ENCODE results near the gene SENP1. TPM values are rescaled to one million over a fixed set of nuclear protein-coding genes. Genes with fewer than 3 reads are reported as not detected.

The SENP1 gene
- total and polyA plus RNA-seq, 7 donors = 3.2 to 10.2 (median 6.3) TPM

- H3K9me3 ChIP-seq = no peaks in the 10 kb centered on the region
- TF ChIP-seq CTCF (IDR thresholded peaks at IDR 0.05) = no peak
- DNase-seq (no peak), ATAC-seq (no peak)
- no peaks in the 10 kb centered on the region for H3K36me3 ChIP-seq (ENCODE audit: insufficient read depth in 1 of 2, low read depth in 1 of 2)
- WGBS, 3 donors = 30 to 39% (median 38%) methylated on average over 29 to 30 of the region's 30 CpGs
- peak overlapping the region; percentile 66 for H3K4me3 ChIP-seq
- intact Hi-C loops (cut with DNase I) = no loop called here
- peaks cover 0 to 60% (median 19%) of the 10 kb centered on the region in 3 donors for H3K27me3 ChIP-seq (ENCODE audit: insufficient read depth in 3 of 3, low read length in 2 of 3)
- H3K4me1 ChIP-seq = peaks cover 40% of the 10 kb centered on the region
- no peak overlapping the region for H3K27ac ChIP-seq
Observed at GRCh38 chr12:48005001-48005749, 100.7 kb downstream of the SENP1 start.

- WGBS, 3 donors = 2 to 3% (median 2%) methylated on average over 54 to 83 of the region's 83 CpGs
- intact Hi-C loops (cut with DNase I) = no loop called here
Observed at GRCh38 chr12:48004053-48004941, 101.6 kb downstream of the SENP1 start, which contains the start of gene COL2A1. Gene COL2A1 (minus strand): TSS chr12:48004476. CDS start chr12:48004321, 155 bp downstream.

GRCh38 chr12:48003226-48004052, 102.4 kb downstream of the SENP1 start:
- intact Hi-C loops (cut with DNase I) = no loop called here
- peaks cover 0 to 57% (median 19%) of the 10 kb centered on the region in 3 donors for H3K27me3 ChIP-seq (ENCODE audit: insufficient read depth in 3 of 3, low read length in 2 of 3)
- H3K4me3 ChIP-seq = peak overlapping the region; percentile 67
- WGBS, 3 donors = 15 to 21% (median 17%) methylated on average over 38 of the region's 38 CpGs
- H3K9me3 ChIP-seq = no peaks in the 10 kb centered on the region
- no peaks in the 10 kb centered on the region for H3K36me3 ChIP-seq (ENCODE audit: insufficient read depth in 1 of 2, low read depth in 1 of 2)
- peaks cover 40% of the 10 kb centered on the region for H3K4me1 ChIP-seq
- DNase-seq = no peak
- TF ChIP-seq CTCF (IDR thresholded peaks at IDR 0.05) = no peak
- no peak overlapping the region for H3K27ac ChIP-seq
- ATAC-seq = peak in 1 of 4 donors; percentile 5

More at GRCh38 chr12:48004053-48004941, 101.6 kb downstream of the SENP1 start, which contains the start of gene COL2A1:
- peaks cover 0 to 60% (median 19%) of the 10 kb centered on the region in 3 donors for H3K27me3 ChIP-seq (ENCODE audit: insufficient read depth in 3 of 3, low read length in 2 of 3)
- no peaks in the 10 kb centered on the region for H3K9me3 ChIP-seq
- peak in 1 of 2 donors; percentile 38 for DNase-seq
- H3K4me1 ChIP-seq = peaks cover 40% of the 10 kb centered on the region
- no peak for TF ChIP-seq CTCF (IDR thresholded peaks at IDR 0.05)
- H3K27ac ChIP-seq = no peak within 1 kb of the TSS
- peak; percentile 18 to 48 (median 32) for ATAC-seq
- peak within 1 kb of the TSS; percentile 66 for H3K4me3 ChIP-seq
- no peaks in the 10 kb centered on the region for H3K36me3 ChIP-seq (ENCODE audit: insufficient read depth in 1 of 2, low read depth in 1 of 2)

DNA sequence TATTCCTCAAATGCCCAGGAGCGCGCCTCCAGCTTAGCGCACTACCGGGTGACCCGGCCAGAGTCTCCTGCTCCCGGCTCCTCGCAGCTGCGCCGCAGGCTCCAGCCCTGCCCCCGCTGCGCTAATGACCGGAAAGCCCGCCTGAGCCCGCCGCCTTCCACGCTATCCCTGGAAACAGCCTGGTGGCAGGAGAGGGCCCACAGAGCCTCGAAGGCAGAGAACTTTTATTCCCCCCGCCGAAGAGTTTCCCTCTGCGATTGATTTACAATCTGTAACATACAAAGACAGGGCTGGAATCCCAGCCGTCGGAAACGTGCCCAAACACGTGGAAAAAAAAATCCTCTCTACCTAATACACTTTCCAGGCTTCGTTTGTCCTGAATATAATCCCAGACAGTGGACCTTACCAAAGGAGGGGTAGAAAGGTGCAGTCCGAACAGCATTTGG, 103.1 kb downstream of the SENP1 start:
- peaks cover 0 to 57% (median 19%) of the 10 kb centered on the region in 3 donors for H3K27me3 ChIP-seq (ENCODE audit: insufficient read depth in 3 of 3, low read length in 2 of 3)

More for the DNA sequence above, 103.1 kb downstream of the SENP1 start:
- no peak for TF ChIP-seq CTCF (IDR thresholded peaks at IDR 0.05)
- Histone ChIP-seq H3K4me1 (peaks cover 40% of the 10 kb centered on the region), H3K36me3 (ENCODE audit: insufficient read depth in 1 of 2, low read depth in 1 of 2) (no peaks in the 10 kb centered on the region), H3K4me3 (peak overlapping the region; percentile 67), H3K9me3 (no peaks in the 10 kb centered on the region), H3K27ac (no peak overlapping the region)
- 1 to 2% (median 2%) methylated on average over 26 of the region's 26 CpGs for WGBS, 3 donors
- ATAC-seq = peak; percentile 49 to 80 (median 68)
- intact Hi-C loops (cut with DNase I) = no loop called here
- DNase-seq = peak; percentile 68 to 77
